ENCODE results near the gene TMEM235. TPM values are rescaled to one million over a fixed set of nuclear protein-coding genes. Genes with fewer than 3 reads are reported as not detected.

TMEM235 gene
- total RNA-seq, 2 donors from 2014 or later = 0.33 TPM; not detected in 1

DNA sequence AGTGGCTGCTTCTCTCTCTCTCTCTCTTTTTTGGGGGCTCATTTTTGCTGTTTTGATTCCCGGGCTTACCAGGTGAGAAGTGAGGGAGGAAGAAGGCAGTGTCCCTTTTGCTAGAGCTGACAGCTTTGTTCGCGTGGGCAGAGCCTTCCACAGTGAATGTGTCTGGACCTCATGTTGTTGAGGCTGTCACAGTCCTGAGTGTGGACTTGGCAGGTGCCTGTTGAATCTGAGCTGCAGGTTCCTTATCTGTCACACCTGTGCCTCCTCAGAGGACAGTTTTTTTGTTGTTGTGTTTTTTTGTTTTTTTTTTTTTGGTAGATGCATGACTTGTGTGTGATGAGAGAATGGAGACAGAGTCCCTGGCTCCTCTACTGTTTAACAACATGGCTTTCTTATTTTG is 7.7 kb upstream of the TMEM235 start:
- TF ChIP-seq, protein P1, sequence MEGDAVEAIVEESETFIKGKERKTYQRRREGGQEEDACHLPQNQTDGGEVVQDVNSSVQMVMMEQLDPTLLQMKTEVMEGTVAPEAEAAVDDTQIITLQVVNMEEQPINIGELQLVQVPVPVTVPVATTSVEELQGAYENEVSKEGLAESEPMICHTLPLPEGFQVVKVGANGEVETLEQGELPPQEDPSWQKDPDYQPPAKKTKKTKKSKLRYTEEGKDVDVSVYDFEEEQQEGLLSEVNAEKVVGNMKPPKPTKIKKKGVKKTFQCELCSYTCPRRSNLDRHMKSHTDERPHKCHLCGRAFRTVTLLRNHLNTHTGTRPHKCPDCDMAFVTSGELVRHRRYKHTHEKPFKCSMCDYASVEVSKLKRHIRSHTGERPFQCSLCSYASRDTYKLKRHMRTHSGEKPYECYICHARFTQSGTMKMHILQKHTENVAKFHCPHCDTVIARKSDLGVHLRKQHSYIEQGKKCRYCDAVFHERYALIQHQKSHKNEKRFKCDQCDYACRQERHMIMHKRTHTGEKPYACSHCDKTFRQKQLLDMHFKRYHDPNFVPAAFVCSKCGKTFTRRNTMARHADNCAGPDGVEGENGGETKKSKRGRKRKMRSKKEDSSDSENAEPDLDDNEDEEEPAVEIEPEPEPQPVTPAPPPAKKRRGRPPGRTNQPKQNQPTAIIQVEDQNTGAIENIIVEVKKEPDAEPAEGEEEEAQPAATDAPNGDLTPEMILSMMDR (conservative IDR thresholded peaks at IDR 0.05) = no peak
- Mint-ChIP-seq H3K27me3 (ENCODE audit: insufficient read depth) (peaks cover 4% of the 10 kb centered on the region), H3K36me3 (ENCODE audit: low read depth) (peaks cover 38% of the 10 kb centered on the region), H3K4me1 (no peaks in the 10 kb centered on the region), H3K4me3 (no peak overlapping the region), H3K27ac (no peak overlapping the region), H3K9me3 (no peaks in the 10 kb centered on the region)
- peaks cover 41% of the 10 kb centered on the region for H3K36me3 ChIP-seq (ENCODE audit: control insufficient read depth, insufficient read depth, low read length)
- no peaks in the 10 kb centered on the region for H3K9me3 ChIP-seq (ENCODE audit: control insufficient read depth, low read length)
- peak overlapping the region; percentile 26 for H3K27ac ChIP-seq (ENCODE audit: low read depth, low read length)
- no peak overlapping the region for H3K9ac ChIP-seq (ENCODE audit: extremely low read depth, low read length, poor library complexity, severe bottlenecking)
- H3K4me1 ChIP-seq (ENCODE audit: control insufficient read depth, insufficient read depth, low read length) = no peaks in the 10 kb centered on the region
- DNase-seq = no peak
- H3K27me3 ChIP-seq (ENCODE audit: control insufficient read depth, insufficient read depth, low read length, poor library complexity, severe bottlenecking) = no peaks in the 10 kb centered on the region
- no peak overlapping the region for H3K4me3 ChIP-seq (ENCODE audit: low read length)
- WGBS, 2 experiments (ENCODE audit: insufficient coverage in 1 of 2, insufficient read length in 1 of 2) = 98 to 100% methylated on average over 1 to 3 of the region's 3 CpGs

DNA sequence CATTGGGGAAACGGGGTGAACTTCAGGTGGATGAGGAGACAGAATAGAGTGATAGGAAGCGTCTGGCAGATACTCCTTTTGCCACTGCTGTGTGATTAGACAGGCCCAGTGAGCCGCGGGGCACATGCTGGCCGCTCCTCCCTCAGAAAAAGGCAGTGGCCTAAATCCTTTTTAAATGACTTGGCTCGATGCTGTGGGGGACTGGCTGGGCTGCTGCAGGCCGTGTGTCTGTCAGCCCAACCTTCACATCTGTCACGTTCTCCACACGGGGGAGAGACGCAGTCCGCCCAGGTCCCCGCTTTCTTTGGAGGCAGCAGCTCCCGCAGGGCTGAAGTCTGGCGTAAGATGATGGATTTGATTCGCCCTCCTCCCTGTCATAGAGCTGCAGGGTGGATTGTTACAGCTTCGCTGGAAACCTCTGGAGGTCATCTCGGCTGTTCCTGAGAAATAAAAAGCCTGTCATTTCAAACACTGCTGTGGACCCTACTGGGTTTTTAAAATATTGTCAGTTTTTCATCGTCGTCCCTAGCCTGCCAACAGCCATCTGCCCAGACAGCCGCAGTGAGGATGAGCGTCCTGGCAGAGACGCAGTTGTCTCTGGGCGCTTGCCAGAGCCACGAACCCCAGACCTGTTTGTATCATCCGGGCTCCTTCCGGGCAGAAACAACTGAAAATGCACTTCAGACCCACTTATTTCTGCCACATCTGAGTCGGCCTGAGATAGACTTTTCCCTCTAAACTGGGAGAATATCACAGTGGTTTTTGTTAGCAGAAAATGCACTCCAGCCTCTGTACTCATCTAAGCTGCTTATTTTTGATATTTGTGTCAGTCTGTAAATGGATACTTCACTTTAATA is 7.0 kb upstream of the TMEM235 start:
- H3K4me1 Mint-ChIP-seq = no peaks in the 10 kb centered on the region

DNA sequence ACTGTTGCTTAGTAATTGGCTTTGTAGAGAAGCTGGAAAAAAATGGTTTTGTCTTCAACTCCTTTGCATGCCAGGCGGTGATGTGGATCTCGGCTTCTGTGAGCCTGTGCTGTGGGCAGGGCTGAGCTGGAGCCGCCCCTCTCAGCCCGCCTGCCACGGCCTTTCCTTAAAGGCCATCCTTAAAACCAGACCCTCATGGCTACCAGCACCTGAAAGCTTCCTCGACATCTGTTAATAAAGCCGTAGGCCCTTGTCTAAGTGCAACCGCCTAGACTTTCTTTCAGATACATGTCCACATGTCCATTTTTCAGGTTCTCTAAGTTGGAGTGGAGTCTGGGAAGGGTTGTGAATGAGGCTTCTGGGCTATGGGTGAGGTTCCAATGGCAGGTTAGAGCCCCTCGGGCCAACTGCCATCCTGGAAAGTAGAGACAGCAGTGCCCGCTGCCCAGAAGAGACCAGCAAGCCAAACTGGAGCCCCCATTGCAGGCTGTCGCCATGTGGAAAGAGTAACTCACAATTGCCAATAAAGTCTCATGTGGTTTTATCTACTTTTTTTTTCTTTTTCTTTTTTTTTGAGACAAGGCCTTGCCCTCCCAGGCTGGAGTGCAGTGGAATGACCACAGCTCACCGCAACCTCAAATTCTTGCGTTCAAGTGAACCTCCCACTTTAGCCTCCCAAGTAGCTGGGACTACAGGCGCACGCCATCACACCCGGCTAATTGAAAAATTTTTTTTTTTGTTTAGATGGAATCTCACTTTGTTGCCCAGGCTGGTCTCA is 6.2 kb upstream of the TMEM235 start:
- Mint-ChIP-seq H3K27me3 (ENCODE audit: insufficient read depth) (peaks cover 16% of the 10 kb centered on the region), H3K4me1 (no peaks in the 10 kb centered on the region), H3K4me3 (no peak overlapping the region), H3K36me3 (ENCODE audit: low read depth) (peaks cover 25% of the 10 kb centered on the region), H3K9me3 (no peaks in the 10 kb centered on the region), H3K27ac (no peak overlapping the region)
- Histone ChIP-seq H3K9ac (ENCODE audit: extremely low read depth, low read length, poor library complexity, severe bottlenecking) (no peak overlapping the region), H3K27ac (ENCODE audit: low read depth, low read length) (peak overlapping the region; percentile 44), H3K4me1 (ENCODE audit: control insufficient read depth, insufficient read depth, low read length) (no peaks in the 10 kb centered on the region), H3K9me3 (ENCODE audit: control insufficient read depth, low read length) (no peaks in the 10 kb centered on the region), H3K27me3 (ENCODE audit: control insufficient read depth, insufficient read depth, low read length, poor library complexity, severe bottlenecking) (peaks cover 2% of the 10 kb centered on the region), H3K36me3 (ENCODE audit: control insufficient read depth, insufficient read depth, low read length) (peaks cover 30% of the 10 kb centered on the region), H3K4me3 (ENCODE audit: low read length) (no peak overlapping the region)
- 93 to 97% methylated on average over 13 to 16 of the region's 16 CpGs for WGBS, 2 experiments (ENCODE audit: insufficient coverage in 1 of 2, insufficient read length in 1 of 2)
- no peak for DNase-seq
- TF ChIP-seq, protein P1 (conservative IDR thresholded peaks at IDR 0.05) = no peak

More for the DNA sequence above, 7.0 kb upstream of the TMEM235 start:
- Mint-ChIP-seq H3K9me3 (no peaks in the 10 kb centered on the region), H3K36me3 (ENCODE audit: low read depth) (peaks cover 31% of the 10 kb centered on the region), H3K27ac (no peak overlapping the region), H3K27me3 (ENCODE audit: insufficient read depth) (peaks cover 10% of the 10 kb centered on the region), H3K4me3 (no peak overlapping the region)
- TF ChIP-seq, protein P1 (conservative IDR thresholded peaks at IDR 0.05) = no peak
- DNase-seq = peak; percentile 47
- H3K36me3 ChIP-seq (ENCODE audit: control insufficient read depth, insufficient read depth, low read length) = peaks cover 34% of the 10 kb centered on the region
- no peaks in the 10 kb centered on the region for H3K4me1 ChIP-seq (ENCODE audit: control insufficient read depth, insufficient read depth, low read length)
- no peaks in the 10 kb centered on the region for H3K9me3 ChIP-seq (ENCODE audit: control insufficient read depth, low read length)
- no peaks in the 10 kb centered on the region for H3K27me3 ChIP-seq (ENCODE audit: control insufficient read depth, insufficient read depth, low read length, poor library complexity, severe bottlenecking)
- H3K4me3 ChIP-seq (ENCODE audit: low read length) = no peak overlapping the region
- WGBS, 2 experiments (ENCODE audit: insufficient coverage in 1 of 2, insufficient read length in 1 of 2) = 84 to 94% methylated on average over 27 of the region's 27 CpGs
- peak overlapping the region; percentile 26 for H3K27ac ChIP-seq (ENCODE audit: low read depth, low read length)
- no peak overlapping the region for H3K9ac ChIP-seq (ENCODE audit: extremely low read depth, low read length, poor library complexity, severe bottlenecking)

All from endodermal cell (in vitro differentiated cells).